Transverse colon (tissue), 4 donors: ENCODE data around the gene TFAM. TPM values are rescaled to one million over a fixed set of nuclear protein-coding genes. Genes with fewer than 3 reads are reported as not detected.

Source experiments
- DNase-seq: peaks from one replicate; pipeline ENCODE4 v3.0.0-alpha.2; 2019
- H3K27ac ChIP-seq, 4 donors: fragments of 200-600 bp; sonication (generic); 2 replicates each; pipeline ENCODE4 v1.5.1; 2016 to 2018; ENCODE audit warnings: inconsistent platforms in 4 of 4
- H3K27me3 ChIP-seq: fragments of 200-600 bp; sonication (generic); 2 replicates; pipeline ENCODE4 v1.5.1; 2017; ENCODE audit warnings: inconsistent platforms
- H3K36me3 ChIP-seq, 4 donors: fragments of 200-600 bp; sonication (generic); 2 replicates each; pipeline ENCODE4 v1.5.1; 2017 to 2019; ENCODE audit warnings: inconsistent platforms in 4 of 4
- H3K4me1 ChIP-seq, 4 donors: fragments of 200-600 bp; sonication (generic); 2 replicates each; pipeline ENCODE4 v1.5.1; 2017 to 2020; ENCODE audit warnings: inconsistent platforms in 4 of 4
- H3K4me3 ChIP-seq, 4 donors: fragments of 200-600 bp; sonication (generic); 1 replicate in 1 of 4; 2 replicates in 3 of 4; pipeline versions ENCODE4 v1.5.1 to v1.6.1; 2017 to 2019; ENCODE audit warnings: inconsistent platforms in 4 of 4
- H3K9me3 ChIP-seq, 2 donors: fragments of 200-600 bp; sonication (generic); 2 replicates each; pipeline ENCODE4 v1.5.1; 2017 to 2019; ENCODE audit warnings: inconsistent platforms in 2 of 2
- EP300 ChIP-seq: sonication (generic); formaldehyde crosslinking; IDR thresholded peaks from one replicate; pipeline ENCODE4 v1.6.1; 2017; ENCODE audit warnings: antibody characterized with exemption, low read depth
- POLR2A ChIP-seq: fragments of 450-650 bp; IDR thresholded peaks from one replicate; pipeline ENCODE4 v1.6.1; 2016; ENCODE audit warnings: antibody characterized with exemption, mild to moderate bottlenecking, moderate library complexity
- POLR2AphosphoS5 ChIP-seq, 3 donors: sonication (generic); formaldehyde crosslinking; IDR thresholded peaks; one replicate each; pipeline ENCODE4 v1.6.1; 2016; ENCODE audit warnings: antibody characterized with exemption in 3 of 3
- WGBS, 2 donors: methylation state at CpG; one replicate each; pipeline ENCODE4 v1.1.5; 2018; ENCODE audit warnings: low coverage in 1 of 2; 5-methylcytosine and 5-hydroxymethylcytosine counted together
- in situ Hi-C, 4 donors: fragments of 200-750 bp; cut with MboI; loops; one replicate each; pipeline versions ENCODE4 v1.15.0 to v1.15.1; 2017; ENCODE audit warnings: low sequenced_read_pairs in 3 of 4, low pct_ligation_motif_present in 1 of 4, low pct_unique_long_range_greater_than_20kb in 1 of 4
- intact Hi-C: fragments of 100-400 bp; cut with DNase I; formaldehyde crosslinking; loops from one replicate; pipeline ENCODE4 v1.15.1; 2023; ENCODE audit warnings: low total_unique reads
- total RNA-seq, 4 donors: library from RNA; depleted of rRNA; stranded (reverse); fragments of >200 nt; gene quantifications; one replicate each; pipeline ENCODE4 v1.1.0, GENCODE V29; 2016
- TF ChIP-seq, protein P1 (sequence below), 5 experiments: fragments of 200-600 bp in 3 of 5; fragments of 450-650 bp in 2 of 5; sonication (generic) in 3 of 5; IDR thresholded peaks; 1 replicate in 2 of 5; 2 replicates in 3 of 5; pipeline ENCODE4 v1.5.1; 2016 to 2017; ENCODE audit warnings: antibody characterized with exemption in 5 of 5, inconsistent platforms in 3 of 5, mild to moderate bottlenecking in 2 of 5, moderate library complexity in 1 of 5

The TFAM gene
- total RNA-seq, 4 donors from 2014 or later, result 2.2 to 35.2 (median 15.9) TPM

DNA sequence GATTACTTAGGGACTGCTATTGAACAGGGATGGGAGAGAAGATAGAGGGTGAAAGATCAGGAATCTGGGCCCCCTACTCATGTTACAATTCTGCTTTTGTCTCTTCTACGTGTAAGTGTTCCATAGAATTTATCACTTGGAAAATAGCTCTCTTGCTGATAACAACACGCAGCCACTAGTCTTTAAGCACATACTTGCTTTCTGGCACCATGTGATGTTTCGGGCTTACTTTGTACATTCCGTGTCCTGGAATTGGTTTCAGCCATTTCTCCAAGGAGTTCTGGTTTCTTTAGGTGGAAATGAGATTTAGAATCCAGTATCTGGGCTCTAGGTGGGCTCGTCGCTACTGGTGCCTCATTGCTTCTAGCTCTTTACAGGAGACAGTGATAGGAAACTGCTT, 59.7 kb downstream of the TFAM start:
- H3K27me3 ChIP-seq, result no peaks in the 10 kb centered on the region
- H3K9me3 ChIP-seq, result no peaks in the 10 kb centered on the region
- H3K36me3 ChIP-seq, result no peaks in the 10 kb centered on the region
- no peak overlapping the region for H3K4me3 ChIP-seq
- H3K27ac ChIP-seq, result no peak overlapping the region
- DNase-seq, result no peak
- in situ Hi-C loops (no loop called here), intact Hi-C loops (no loop called here)
- no peak for TF ChIP-seq POLR2A
- TF ChIP-seq POLR2AphosphoS5 (IDR thresholded peaks at IDR 0.05), result no peak
- TF ChIP-seq EP300, result no peak
- TF ChIP-seq, protein P1, sequence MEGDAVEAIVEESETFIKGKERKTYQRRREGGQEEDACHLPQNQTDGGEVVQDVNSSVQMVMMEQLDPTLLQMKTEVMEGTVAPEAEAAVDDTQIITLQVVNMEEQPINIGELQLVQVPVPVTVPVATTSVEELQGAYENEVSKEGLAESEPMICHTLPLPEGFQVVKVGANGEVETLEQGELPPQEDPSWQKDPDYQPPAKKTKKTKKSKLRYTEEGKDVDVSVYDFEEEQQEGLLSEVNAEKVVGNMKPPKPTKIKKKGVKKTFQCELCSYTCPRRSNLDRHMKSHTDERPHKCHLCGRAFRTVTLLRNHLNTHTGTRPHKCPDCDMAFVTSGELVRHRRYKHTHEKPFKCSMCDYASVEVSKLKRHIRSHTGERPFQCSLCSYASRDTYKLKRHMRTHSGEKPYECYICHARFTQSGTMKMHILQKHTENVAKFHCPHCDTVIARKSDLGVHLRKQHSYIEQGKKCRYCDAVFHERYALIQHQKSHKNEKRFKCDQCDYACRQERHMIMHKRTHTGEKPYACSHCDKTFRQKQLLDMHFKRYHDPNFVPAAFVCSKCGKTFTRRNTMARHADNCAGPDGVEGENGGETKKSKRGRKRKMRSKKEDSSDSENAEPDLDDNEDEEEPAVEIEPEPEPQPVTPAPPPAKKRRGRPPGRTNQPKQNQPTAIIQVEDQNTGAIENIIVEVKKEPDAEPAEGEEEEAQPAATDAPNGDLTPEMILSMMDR (IDR thresholded peaks at IDR 0.05), result no peak
- H3K4me1 ChIP-seq, result no peaks in the 10 kb centered on the region
- 67 to 79% methylated on average over 6 of the region's 6 CpGs for WGBS, 2 donors

DNA sequence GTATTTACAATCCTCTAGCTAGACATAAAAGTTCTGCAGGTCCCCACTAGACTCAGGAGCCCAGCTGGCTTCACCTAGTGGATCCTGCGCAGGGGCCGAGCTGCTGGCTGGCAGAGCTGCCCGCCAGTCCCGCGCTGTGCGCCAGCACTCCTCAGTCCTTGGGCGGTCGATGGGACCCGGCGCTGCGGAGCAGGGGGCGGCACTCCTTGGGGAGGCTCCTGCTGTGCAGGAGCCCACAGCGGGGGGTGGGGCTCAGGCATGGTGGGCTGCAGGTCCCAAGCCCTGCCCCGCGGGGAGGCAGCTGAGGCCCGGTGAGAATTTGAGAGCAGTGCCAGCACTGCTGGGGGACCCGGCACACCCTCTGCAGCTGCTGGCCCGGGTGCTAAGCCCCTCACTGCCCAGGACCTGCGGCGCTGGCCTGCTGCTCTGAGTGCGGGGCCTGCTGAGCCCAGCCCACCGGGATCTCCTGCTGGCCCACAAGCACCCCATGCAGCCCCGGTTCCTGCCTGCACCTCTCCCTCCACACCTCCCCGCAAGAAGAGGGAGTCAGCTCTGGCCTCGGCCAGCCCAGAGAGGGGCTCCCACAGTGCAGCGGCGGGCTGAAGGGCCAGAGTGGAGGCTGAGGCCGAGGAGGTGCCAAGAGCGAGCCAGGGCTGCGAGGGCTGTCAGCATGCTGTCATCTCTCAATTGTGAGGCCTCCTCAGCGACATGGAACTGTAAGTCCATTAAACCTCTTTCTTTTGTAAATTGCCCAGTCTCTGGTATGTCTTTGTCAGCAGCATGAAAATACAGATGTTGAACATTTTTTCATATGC, 63.1 kb downstream of the TFAM start:
- TF ChIP-seq POLR2AphosphoS5 (IDR thresholded peaks at IDR 0.05) (no peak), POLR2A (no peak), EP300 (no peak)
- TF ChIP-seq, protein P1 (IDR thresholded peaks at IDR 0.05), result no peak
- intact Hi-C loops, result no loop called here
- H3K4me1 ChIP-seq, result peaks cover 0 to 3% (median 0%) of the 10 kb centered on the region in 4 donors
- H3K36me3 ChIP-seq, result no peaks in the 10 kb centered on the region
- no peak overlapping the region for H3K27ac ChIP-seq
- no peak overlapping the region for H3K4me3 ChIP-seq
- no peaks in the 10 kb centered on the region for H3K9me3 ChIP-seq
- H3K27me3 ChIP-seq, result no peaks in the 10 kb centered on the region
- no peak for DNase-seq
- WGBS, 2 donors, result 95% methylated on average over 30 of the region's 31 CpGs; no CpG with 5 or more reads in 1 of the 2 donors
- in situ Hi-C loops, result no loop called here

Other genes starting within 250 kb of the TFAM start
- 10 to 100 TPM in 3 of 4 donors, 1 to 10 TPM in 1; 2.6 to 17.1 (median 12.9) TPM for gene IPMK, start 117.5 kb upstream of the TFAM start, total RNA-seq
- 10 to 100 TPM in 3 of 4 donors, 1 to 10 TPM in 1; 3.7 to 32.2 (median 28.1) TPM for gene CISD1, start 116.2 kb upstream of the TFAM start, total RNA-seq
- 10 to 100 TPM in 2 of 4 donors, 1 to 10 TPM in 2; 3.0 to 21.9 (median 8.9) TPM for gene UBE2D1, start 50.4 kb upstream of the TFAM start, total RNA-seq
- gene BICC1, start 127.5 kb downstream of the TFAM start, total RNA-seq, result 1 to 10 TPM in 3 of 4 donors, under 1 TPM in 1; 0.60 to 5.1 (median 2.2) TPM